HepG2 (cell line): Measurements from ENCODE around the gene ST3GAL2. TPM values are rescaled to one million over a fixed set of nuclear protein-coding genes. Genes with fewer than 3 reads are reported as not detected.

Source experiments
- ATAC-seq: fragments of 200-7000 bp; cut with Tn5 transposase; 3 replicates; pipeline ENCODE4 v1.9.1; 2020; ENCODE audit warnings: mild to moderate bottlenecking, moderate library complexity
- BruUV-seq: library from RNA; stranded (reverse); fragments of 400-500 nt; replicated peaks from 2 replicates; lab custom pipeline; 2021; lab: Mats Ljungman, UMichigan
- CTCF ChIA-PET: fragments of 300-600 bp; formaldehyde crosslinking; extraction: SDS; loops from one replicate; lab custom pipeline; 2021; ENCODE audit warnings: low total read pairs, inconsistent platforms, low intra/inter-chr PET ratio; lab: Yijun Ruan, JAX
- POLR2A ChIA-PET: fragments of 350-600 bp; sonication (Branson Sonifier 250); formaldehyde crosslinking; loops from one replicate; lab custom pipeline; 2020; ENCODE audit warnings: antibody characterized with exemption, inconsistent platforms; lab: Yijun Ruan, JAX
- DNase-seq: peaks from one replicate; pipeline ENCODE4 v3.0.0-alpha.2; 2015; ENCODE audit warnings: low spot score
- FAIRE-seq: peaks from 3 replicates; lab custom pipeline; 2011; peaks lifted over from hg19 to GRCh38; lab: Jason Lieb, UNC
- H2AFZ ChIP-seq: one replicate; pipeline ENCODE4 v1.6.1; 2011; ENCODE audit warnings: low read length, inconsistent platforms
- H3K27ac ChIP-seq: fragments of 300-600 bp; 3 replicates; pipeline ENCODE4 v1.8.0; 2011; ENCODE audit warnings: mixed run types, mild to moderate bottlenecking, mixed read lengths, low read length, inconsistent platforms; ENCODE audit not compliant: insufficient read depth; ENCODE audit errors: extremely low read length
- H3K27me3 ChIP-seq, 2 experiments: fragments of 200-600 bp in 1 of 2; 2 replicates in 1 of 2; 3 replicates in 1 of 2; pipeline versions ENCODE4 v1.6.0 to v1.8.0; 2011; ENCODE audit warnings: low read length in 2 of 2, mild to moderate bottlenecking in 2 of 2, moderate library complexity in 2 of 2, inconsistent platforms in 1 of 2; ENCODE audit not compliant: insufficient read depth in 2 of 2, control insufficient read depth in 1 of 2
- H3K36me3 ChIP-seq, 2 experiments: fragments of 200-600 bp in 1 of 2; replicated peaks in 1 of 2; 2 replicates in 1 of 2; 3 replicates in 1 of 2; pipeline versions ENCODE4 v1.5.1 to v1.8.0; 2011; ENCODE audit warnings: low read length in 2 of 2, inconsistent platforms in 1 of 2; ENCODE audit not compliant: insufficient read depth in 2 of 2, control insufficient read depth in 1 of 2
- H3K4me1 ChIP-seq: 2 replicates; pipeline ENCODE4 v1.5.1; 2012; ENCODE audit warnings: low read length, inconsistent platforms; ENCODE audit not compliant: insufficient read depth
- H3K4me2 ChIP-seq: 2 replicates; pipeline ENCODE4 v1.6.0; 2011; ENCODE audit warnings: low read depth, low read length, inconsistent platforms
- H3K4me3 ChIP-seq, 3 experiments: fragments of 200-600 bp in 1 of 3; sonication (generic), shearing (Covaris generic) in 1 of 3; replicated peaks in 1 of 3; 2 replicates each; pipeline ENCODE4 v1.5.1; 2011 to 2016; ENCODE audit warnings: low read length in 3 of 3, inconsistent platforms in 2 of 3, low read depth in 2 of 3, mild to moderate bottlenecking in 2 of 3, control low read depth in 1 of 3, mixed read lengths in 1 of 3; ENCODE audit not compliant: insufficient read depth in 1 of 3
- H3K79me2 ChIP-seq: one replicate; pipeline ENCODE4 v1.6.1; 2011; ENCODE audit warnings: low read length, inconsistent platforms; ENCODE audit not compliant: insufficient read depth
- H3K9ac ChIP-seq: 2 replicates; pipeline ENCODE4 v1.6.0; 2011; ENCODE audit warnings: mild to moderate bottlenecking, low read depth, low read length, inconsistent platforms; ENCODE audit not compliant: insufficient read depth
- H3K9me3 ChIP-seq: 2 replicates; pipeline ENCODE4 v1.5.1; 2012; ENCODE audit warnings: mild to moderate bottlenecking, low read length
- H4K20me1 ChIP-seq: 2 replicates; pipeline ENCODE4 v1.6.0; 2011; ENCODE audit warnings: inconsistent platforms, mild to moderate bottlenecking, low read length, moderate library complexity; ENCODE audit not compliant: insufficient read depth
- HNF4A ChIP-seq: sonication (generic); formaldehyde crosslinking; IDR thresholded peaks from 2 replicates; pipeline ENCODE4 v1.4.0; 2020; ENCODE audit warnings: missing genetic modification reagents
- HOXA9 ChIP-seq: sonication (generic); formaldehyde crosslinking; IDR thresholded peaks from 2 replicates; pipeline ENCODE4 v1.8.1; 2022; ENCODE audit warnings: missing genetic modification reagents, mild to moderate bottlenecking, moderate library complexity, borderline replicate concordance
- KDM1A ChIP-seq: IDR thresholded peaks from 2 replicates; pipeline ENCODE4 v1.6.1; 2016; ENCODE audit warnings: missing compliant biosample characterization
- NKX3-1 ChIP-seq: sonication (generic); formaldehyde crosslinking; IDR thresholded peaks from 2 replicates; pipeline ENCODE4 v1.5.0; 2020; ENCODE audit warnings: missing genetic modification reagents
- REL ChIP-seq: sonication (generic); formaldehyde crosslinking; conservative IDR thresholded peaks from 2 replicates; pipeline ENCODE4 v1.8.0; 2022; ENCODE audit warnings: mild to moderate bottlenecking, missing genetic modification reagents, moderate library complexity
- SPEN ChIP-seq: sonication (generic); formaldehyde crosslinking; IDR thresholded peaks from 2 replicates; pipeline ENCODE4 v1.5.1; 2020; ENCODE audit warnings: low read depth, mild to moderate bottlenecking, missing genetic modification reagents
- ZFP41 ChIP-seq: sonication (generic); formaldehyde crosslinking; IDR thresholded peaks from 2 replicates; pipeline ENCODE4 v1.4.0; 2020; ENCODE audit warnings: mild to moderate bottlenecking, missing genetic modification reagents, borderline replicate concordance
- ZNF280B ChIP-seq: sonication (generic); formaldehyde crosslinking; IDR thresholded peaks from 2 replicates; pipeline ENCODE4 v1.5.0; 2020; ENCODE audit warnings: missing genetic modification reagents, mild to moderate bottlenecking, borderline replicate concordance
- ZNF33A ChIP-seq: sonication (generic); formaldehyde crosslinking; IDR thresholded peaks from 2 replicates; pipeline ENCODE4 v1.5.1; 2020; ENCODE audit warnings: missing genetic modification reagents, mild to moderate bottlenecking, moderate library complexity, borderline replicate concordance
- ZNF383 ChIP-seq: sonication (generic); formaldehyde crosslinking; IDR thresholded peaks from 2 replicates; pipeline ENCODE4 v1.4.0; 2020; ENCODE audit warnings: missing genetic modification reagents, mild to moderate bottlenecking, borderline replicate concordance
- ZNF598 ChIP-seq: sonication (generic); formaldehyde crosslinking; IDR thresholded peaks from 2 replicates; pipeline ENCODE4 v1.5.1; 2020; ENCODE audit warnings: mild to moderate bottlenecking, missing genetic modification reagents, borderline replicate concordance
- ZNF781 ChIP-seq: sonication (generic); formaldehyde crosslinking; IDR thresholded peaks from 2 replicates; pipeline ENCODE4 v1.5.1; 2020; ENCODE audit warnings: borderline replicate concordance, mild to moderate bottlenecking, missing genetic modification reagents; ENCODE audit errors: not compliant biosample characterization
- ZSCAN5A ChIP-seq: sonication (generic); formaldehyde crosslinking; IDR thresholded peaks from 2 replicates; pipeline ENCODE4 v1.8.0; 2022; ENCODE audit warnings: mild to moderate bottlenecking, missing genetic modification reagents, borderline replicate concordance
- WGBS: methylation state at CpG from one replicate; pipeline ENCODE4 v1.1.6; 2017; ENCODE audit warnings: low lambda C conversion rate; 5-methylcytosine and 5-hydroxymethylcytosine counted together
- in situ Hi-C: cut with HindIII; loops from 2 replicates; pipeline ENCODE4 v1.10.0; 2017; ENCODE audit warnings: low pct_unique_long_range_greater_than_20kb; ENCODE audit not compliant: extremely low pct_ligation_motif_present
- intact Hi-C: fragments of 100-400 bp; cut with micrococcal nuclease; formaldehyde crosslinking; loops from one replicate; pipeline ENCODE4 v1.10.0; 2022; ENCODE audit not compliant: unreplicated experiment
- polyA plus RNA-seq, 8 experiments: library from polyadenylated mRNA; depleted of rRNA in 3 of 8; stranded (reverse) in 7 of 8; unstranded in 1 of 8; fragments of >200 nt; fragmentation: Illumina TruSeq in 4 of 8; extraction: Trizol in 4 of 8; gene quantifications; 2 replicates each; pipeline versions ENCODE4 v1.2.1 to v1.2.3, GENCODE V29; 2011 to 2016; ENCODE audit warnings: low read depth in 4 of 8, missing spikeins in 1 of 8, mixed read lengths in 1 of 8; ENCODE audit not compliant: insufficient read depth in 1 of 8
- total RNA-seq, 5 experiments: library from RNA; depleted of rRNA; stranded (reverse); fragments of >200 nt; fragmentation: Illumina TruSeq; extraction: Trizol; gene quantifications; 2 replicates each; pipeline ENCODE4 v1.2.3, GENCODE V29; 2016; ENCODE audit warnings: low read depth in 1 of 5
- TF ChIP-seq, protein P1 (sequence below): sonication (generic); formaldehyde crosslinking; IDR thresholded peaks from 2 replicates; pipeline ENCODE4 v1.4.0; 2020; ENCODE audit warnings: missing genetic modification reagents

Gene ST3GAL2
- total and polyA plus RNA-seq, 2 of the 13 experiments (the other 11 are each of a cell fraction or from before 2014, with no cell fraction given): 16.3 to 24.9 TPM

DNA sequence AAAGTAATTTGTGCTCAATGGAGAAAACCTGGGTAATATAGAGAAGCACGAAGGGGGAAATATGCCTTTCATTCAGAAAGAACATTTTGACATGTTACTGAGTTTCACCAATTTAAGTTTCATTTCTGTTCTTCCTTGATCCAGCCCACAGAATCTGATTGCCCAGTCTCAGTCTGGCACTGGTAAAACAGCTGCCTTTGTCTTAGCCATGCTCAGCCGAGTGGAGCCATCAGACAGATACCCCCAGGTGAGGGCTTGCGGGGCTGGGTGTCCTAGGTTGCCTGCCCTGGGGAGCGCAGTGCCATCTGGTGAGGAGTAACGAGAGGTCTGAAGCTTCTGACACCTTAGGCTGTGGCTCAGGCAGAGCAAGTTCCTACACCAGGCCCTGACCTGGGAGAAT lies 74.5 kb downstream of the ST3GAL2 start:
- Histone ChIP-seq H3K9me3 (no peaks in the 10 kb centered on the region), H3K36me3 (peaks cover 31 to 91% of the 10 kb centered on the region in 2 experiments), H3K4me3 (no peak overlapping the region)
- POLR2A ChIA-PET: interaction anchor here (1.4 to 3.7 kb wide), 2 partner anchors 16 to 18 kb away, joined by 4 to 14 read pairs; partner anchors contain the start of gene DDX19A
- no peak for FAIRE-seq
- ATAC-seq: peak; percentile 23; the same call in 1 of the 3 replicates
- TF ChIP-seq ZNF598 (no peak), ZNF781 (CRISPR knock-in tag) (no peak), ZNF280B (CRISPR knock-in tag) (no peak), ZNF33A (CRISPR knock-in tag) (no peak), NKX3-1 (CRISPR knock-in tag) (no peak), ZSCAN5A (CRISPR knock-in tag) (no peak), KDM1A (CRISPR knock-in tag) (no peak), SPEN (CRISPR knock-in tag) (no peak), ZFP41 (CRISPR knock-in tag) (no peak), REL (CRISPR knock-in tag) (no peak), HOXA9 (CRISPR knock-in tag) (no peak), ZNF383 (no peak), HNF4A (no peak)
- TF ChIP-seq, protein P1, sequence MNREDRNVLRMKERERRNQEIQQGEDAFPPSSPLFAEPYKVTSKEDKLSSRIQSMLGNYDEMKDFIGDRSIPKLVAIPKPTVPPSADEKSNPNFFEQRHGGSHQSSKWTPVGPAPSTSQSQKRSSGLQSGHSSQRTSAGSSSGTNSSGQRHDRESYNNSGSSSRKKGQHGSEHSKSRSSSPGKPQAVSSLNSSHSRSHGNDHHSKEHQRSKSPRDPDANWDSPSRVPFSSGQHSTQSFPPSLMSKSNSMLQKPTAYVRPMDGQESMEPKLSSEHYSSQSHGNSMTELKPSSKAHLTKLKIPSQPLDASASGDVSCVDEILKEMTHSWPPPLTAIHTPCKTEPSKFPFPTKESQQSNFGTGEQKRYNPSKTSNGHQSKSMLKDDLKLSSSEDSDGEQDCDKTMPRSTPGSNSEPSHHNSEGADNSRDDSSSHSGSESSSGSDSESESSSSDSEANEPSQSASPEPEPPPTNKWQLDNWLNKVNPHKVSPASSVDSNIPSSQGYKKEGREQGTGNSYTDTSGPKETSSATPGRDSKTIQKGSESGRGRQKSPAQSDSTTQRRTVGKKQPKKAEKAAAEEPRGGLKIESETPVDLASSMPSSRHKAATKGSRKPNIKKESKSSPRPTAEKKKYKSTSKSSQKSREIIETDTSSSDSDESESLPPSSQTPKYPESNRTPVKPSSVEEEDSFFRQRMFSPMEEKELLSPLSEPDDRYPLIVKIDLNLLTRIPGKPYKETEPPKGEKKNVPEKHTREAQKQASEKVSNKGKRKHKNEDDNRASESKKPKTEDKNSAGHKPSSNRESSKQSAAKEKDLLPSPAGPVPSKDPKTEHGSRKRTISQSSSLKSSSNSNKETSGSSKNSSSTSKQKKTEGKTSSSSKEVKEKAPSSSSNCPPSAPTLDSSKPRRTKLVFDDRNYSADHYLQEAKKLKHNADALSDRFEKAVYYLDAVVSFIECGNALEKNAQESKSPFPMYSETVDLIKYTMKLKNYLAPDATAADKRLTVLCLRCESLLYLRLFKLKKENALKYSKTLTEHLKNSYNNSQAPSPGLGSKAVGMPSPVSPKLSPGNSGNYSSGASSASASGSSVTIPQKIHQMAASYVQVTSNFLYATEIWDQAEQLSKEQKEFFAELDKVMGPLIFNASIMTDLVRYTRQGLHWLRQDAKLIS (CRISPR knock-in tag): no peak
- TF ChIP-seq, all 625 proteins: peak for 0
- H3K79me2 ChIP-seq: no peaks in the 10 kb centered on the region
- H3K4me2 ChIP-seq: no peak overlapping the region
- no TSS peak for BruUV-seq
- CTCF ChIA-PET: no interaction called here
- H3K27me3 ChIP-seq: no peaks in the 10 kb centered on the region
- WGBS: 97% methylated on average over 5 of the region's 5 CpGs
- intact Hi-C loops (no loop called here), in situ Hi-C loops (no loop called here)
- H3K27ac ChIP-seq: no peak overlapping the region
- H4K20me1 ChIP-seq: no peaks in the 10 kb centered on the region
- DNase-seq: no peak
- H3K4me1 ChIP-seq: no peaks in the 10 kb centered on the region
- no peak overlapping the region for H2AFZ ChIP-seq
- H3K9ac ChIP-seq: no peak overlapping the region
